A204.1 (cell line): Measurements from ENCODE around the gene TMEM107.

Experiments used
- FAIRE-seq: peaks from 2 replicates; lab custom pipeline; 2012; peaks lifted over from hg19 to GRCh38; lab: Jason Lieb, UNC

Gene TMEM107

GRCh38 chr17:8150194-8151119 is 25.7 kb downstream of the TMEM107 start:
- no peak for FAIRE-seq

- FAIRE-seq: no peak
Observed at GRCh38 chr17:8149419-8150193, 26.6 kb downstream of the TMEM107 start.

- FAIRE-seq: no peak
Observed at GRCh38 chr17:8148560-8148959, 27.6 kb downstream of the TMEM107 start.

DNA sequence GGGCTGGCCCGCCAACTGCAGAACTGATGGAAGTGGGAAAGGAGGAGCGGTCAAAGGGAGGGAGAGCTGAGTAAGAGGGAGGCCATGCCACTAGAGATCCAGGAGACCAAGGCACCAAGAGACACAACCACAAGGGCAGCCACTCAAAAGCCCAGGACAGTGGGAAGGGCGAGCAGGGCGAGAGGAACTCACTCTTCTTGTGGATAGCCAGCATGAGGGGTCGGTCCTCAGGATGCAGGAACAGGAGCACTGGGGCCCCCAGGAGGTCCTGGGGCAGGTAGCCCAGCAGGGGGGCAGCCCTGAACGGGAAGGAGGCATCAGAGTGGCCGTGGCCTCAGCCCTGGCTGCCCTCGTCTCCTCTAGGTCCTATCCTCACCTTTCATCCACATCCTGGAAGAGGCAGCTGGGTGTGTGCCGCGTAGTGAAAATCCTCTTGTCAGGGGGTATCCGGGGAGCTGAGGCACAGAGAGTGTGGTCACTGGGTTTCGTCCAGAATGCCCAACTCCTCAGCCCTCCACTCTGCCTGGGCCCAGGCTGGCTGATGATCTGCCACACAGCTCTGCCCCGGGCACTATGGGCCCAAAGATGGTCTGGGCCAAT is 28.3 kb downstream of the TMEM107 start:
- FAIRE-seq: no peak

- FAIRE-seq: no peak
Observed at GRCh38 chr17:8147141-8147804, 28.9 kb downstream of the TMEM107 start.

- FAIRE-seq: no peak
Observed at GRCh38 chr17:8146381-8147140, 29.6 kb downstream of the TMEM107 start.

DNA sequence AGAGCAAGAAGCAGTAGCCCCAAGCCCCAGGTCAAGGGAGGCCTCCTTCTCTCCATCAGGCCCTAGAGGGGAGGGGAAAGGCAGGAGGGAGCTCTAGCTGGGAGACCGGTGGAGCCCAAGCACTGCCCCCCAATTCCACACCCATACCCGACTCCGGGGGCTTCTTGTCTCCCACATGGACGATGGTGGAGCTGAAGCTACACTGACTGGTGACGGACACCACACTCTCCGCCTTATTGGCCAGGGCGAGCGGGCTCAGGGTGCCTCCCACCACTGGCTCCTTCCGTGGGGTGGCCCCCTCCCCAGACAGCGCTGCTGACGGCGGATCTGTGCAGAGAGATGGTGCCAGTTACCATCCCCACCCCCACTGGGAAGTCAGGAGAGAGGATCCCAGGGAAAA is 30.4 kb downstream of the TMEM107 start:
- no peak for FAIRE-seq

DNA sequence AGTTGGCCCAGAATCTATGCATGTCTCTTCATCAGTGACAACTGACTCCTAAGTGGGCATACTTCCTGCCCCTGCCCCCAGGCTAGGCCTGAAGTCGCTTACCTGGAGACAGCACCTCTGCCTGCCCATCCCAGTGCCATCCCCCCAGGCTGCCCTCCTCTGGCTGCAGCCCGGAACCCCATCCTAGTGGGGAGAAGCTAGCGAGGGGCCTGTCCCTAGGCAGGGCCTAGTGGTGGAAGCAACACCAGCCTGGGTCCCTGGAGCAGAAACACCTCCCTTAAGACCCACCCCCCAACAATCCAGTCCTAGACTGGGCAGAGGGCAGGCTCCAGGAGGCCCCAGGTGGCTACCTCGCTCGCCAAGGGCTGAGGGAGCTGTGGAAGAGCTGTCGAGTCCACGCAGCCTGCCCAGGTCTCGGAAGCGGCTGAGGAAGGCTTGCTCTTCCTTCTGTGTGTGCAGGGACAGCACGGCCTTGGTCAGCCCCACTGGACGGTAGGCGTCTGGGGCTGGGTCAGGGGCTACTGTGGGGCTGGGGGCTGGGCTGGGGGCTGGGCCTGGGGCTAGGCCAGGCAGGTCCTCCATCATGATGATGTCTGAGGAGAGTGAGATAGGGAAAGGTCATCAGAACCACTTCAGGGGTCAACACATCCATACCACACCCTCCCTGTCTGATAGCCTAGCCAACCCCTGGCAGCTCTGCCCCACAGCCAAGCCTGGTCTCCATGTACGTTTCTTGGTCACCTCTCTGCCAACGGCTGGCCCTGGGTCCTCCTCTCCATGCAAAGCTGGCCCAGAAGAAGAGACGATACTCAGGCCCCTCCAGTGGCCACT is 31.6 kb downstream of the TMEM107 start:
- FAIRE-seq: no peak

DNA sequence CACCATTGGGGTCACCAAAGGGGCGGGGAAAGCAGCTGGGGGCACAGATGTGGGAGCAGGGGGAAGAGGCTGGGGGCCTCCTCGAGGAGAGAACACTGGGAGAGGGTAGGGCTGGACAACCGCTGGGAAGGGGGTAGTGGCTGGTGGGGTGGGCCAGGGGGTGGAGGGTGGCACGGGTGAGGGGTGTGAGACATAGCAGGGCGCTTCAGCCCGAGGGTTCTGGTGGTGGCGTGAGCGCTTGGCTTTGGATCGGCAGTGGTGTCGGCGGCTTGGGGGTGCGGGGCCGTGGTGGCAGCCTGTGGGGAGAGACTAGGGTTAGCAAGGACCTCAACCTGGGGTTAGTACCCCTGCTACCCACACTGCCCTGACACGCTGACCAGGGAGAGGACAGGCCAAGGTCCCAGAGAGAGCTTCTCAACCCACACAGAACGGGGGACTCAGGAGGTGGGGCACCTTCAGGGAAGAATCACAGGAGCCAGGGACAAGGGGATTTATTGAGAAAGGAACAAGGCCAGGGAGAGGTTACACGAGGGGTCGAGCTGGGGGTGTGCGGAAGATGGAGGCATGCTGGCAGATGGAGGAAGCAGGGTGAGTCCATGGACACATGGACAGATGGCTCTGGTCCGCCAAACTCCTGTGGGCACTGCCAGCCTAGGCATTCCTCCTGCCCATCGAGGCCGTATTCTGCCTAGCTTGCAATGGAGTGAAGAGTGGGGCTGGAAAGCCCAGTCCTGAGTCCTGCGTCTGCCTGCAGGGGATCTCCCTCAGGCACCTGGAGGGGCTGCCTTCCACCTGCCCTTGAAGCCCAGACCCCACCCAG is 32.4 kb downstream of the TMEM107 start:
- no peak for FAIRE-seq

- no peak for FAIRE-seq
Observed at GRCh38 chr17:8142887-8143580, 33.1 kb downstream of the TMEM107 start.

GRCh38 chr17:8142158-8142886 is 33.9 kb downstream of the TMEM107 start:
- FAIRE-seq: no peak

- no peak for FAIRE-seq
Observed at GRCh38 chr17:8141741-8142140, 34.4 kb downstream of the TMEM107 start.

DNA sequence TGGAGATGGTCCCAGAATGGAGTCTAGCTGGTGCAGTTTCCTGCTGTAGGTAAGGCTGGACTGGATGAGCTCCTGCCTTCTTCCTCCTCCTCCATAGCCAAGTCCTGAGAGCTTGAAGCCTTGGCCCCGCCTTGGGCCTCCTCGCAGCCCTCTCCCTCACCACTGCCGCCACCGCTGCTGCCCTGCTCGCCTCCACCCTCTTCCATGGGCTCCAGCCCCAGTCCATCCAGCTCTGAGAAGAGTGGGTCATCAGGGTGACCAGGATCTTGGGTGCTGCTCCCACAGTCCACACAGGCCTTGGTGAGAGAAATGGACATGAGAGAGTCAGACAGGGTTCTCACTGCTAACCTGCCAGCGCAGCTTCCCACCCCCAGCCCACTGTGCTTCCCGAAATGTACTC is 35.1 kb downstream of the TMEM107 start:
- FAIRE-seq: no peak

GRCh38 chr17:8140065-8141029 is 35.8 kb downstream of the TMEM107 start:
- no peak for FAIRE-seq

- peak; percentile 98 for FAIRE-seq
Observed at GRCh38 chr17:8138672-8139371, 37.4 kb downstream of the TMEM107 start.

- FAIRE-seq: no peak
Observed at GRCh38 chr17:8138374-8138671, 37.9 kb downstream of the TMEM107 start.
